Omental fat pad (tissue), 4 donors: ENCODE results near the gene SCAF4. TPM values are rescaled to one million over a fixed set of nuclear protein-coding genes. Genes with fewer than 3 reads are reported as not detected.
"Not testable (repeated sequence)": the region's sequence is repeated elsewhere in the genome, so short reads cannot be mapped to it uniquely, and the experiment has no call there.

ENCODE experiments used
- ATAC-seq: fragments of 150-250 bp; one replicate; pipeline ENCODE4 v1.9.1; 2016; ENCODE audit warnings: mild to moderate bottlenecking, moderate library complexity; ENCODE audit not compliant: low FRiP score
- DNase-seq: peaks from one replicate; pipeline ENCODE4 v3.0.0-alpha.2; 2019; ENCODE audit warnings: low spot score
- total RNA-seq, 4 donors: library from RNA; depleted of rRNA; stranded (reverse); fragments of >200 nt; gene quantifications; one replicate each; pipeline ENCODE4 v1.1.0, GENCODE V29; 2016
- TF ChIP-seq, protein P1 (sequence below), 3 donors: fragments of 450-650 bp; IDR thresholded peaks; one replicate each; pipeline ENCODE4 v1.5.1; 2016 to 2017; ENCODE audit warnings: antibody characterized with exemption in 3 of 3, mild to moderate bottlenecking in 3 of 3, moderate library complexity in 2 of 3

SCAF4 gene
- total RNA-seq, 4 donors from 2014 or later: 15.8 to 32.8 (median 16.8) TPM

DNA sequence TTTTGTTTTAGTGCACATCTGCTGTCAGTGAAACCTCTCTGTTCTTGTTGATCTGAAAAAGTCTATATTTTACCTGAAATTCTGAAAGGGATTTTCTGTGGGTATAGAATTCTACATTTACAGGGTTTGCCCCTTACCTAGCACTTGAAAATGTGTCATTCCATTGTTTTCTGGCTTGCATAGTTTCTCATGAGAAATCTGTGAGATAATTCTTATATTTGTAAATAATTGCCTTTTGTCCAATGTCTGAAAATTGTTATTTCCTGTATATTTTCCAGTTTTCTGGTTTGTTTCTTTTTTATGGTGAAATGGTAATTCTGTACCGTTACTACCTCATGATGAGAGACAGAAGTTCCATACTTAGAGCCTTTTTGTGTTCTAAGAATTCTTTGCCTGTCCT, 11.8 kb upstream of the SCAF4 start:
- ATAC-seq: no peak
- TF ChIP-seq, protein P1, sequence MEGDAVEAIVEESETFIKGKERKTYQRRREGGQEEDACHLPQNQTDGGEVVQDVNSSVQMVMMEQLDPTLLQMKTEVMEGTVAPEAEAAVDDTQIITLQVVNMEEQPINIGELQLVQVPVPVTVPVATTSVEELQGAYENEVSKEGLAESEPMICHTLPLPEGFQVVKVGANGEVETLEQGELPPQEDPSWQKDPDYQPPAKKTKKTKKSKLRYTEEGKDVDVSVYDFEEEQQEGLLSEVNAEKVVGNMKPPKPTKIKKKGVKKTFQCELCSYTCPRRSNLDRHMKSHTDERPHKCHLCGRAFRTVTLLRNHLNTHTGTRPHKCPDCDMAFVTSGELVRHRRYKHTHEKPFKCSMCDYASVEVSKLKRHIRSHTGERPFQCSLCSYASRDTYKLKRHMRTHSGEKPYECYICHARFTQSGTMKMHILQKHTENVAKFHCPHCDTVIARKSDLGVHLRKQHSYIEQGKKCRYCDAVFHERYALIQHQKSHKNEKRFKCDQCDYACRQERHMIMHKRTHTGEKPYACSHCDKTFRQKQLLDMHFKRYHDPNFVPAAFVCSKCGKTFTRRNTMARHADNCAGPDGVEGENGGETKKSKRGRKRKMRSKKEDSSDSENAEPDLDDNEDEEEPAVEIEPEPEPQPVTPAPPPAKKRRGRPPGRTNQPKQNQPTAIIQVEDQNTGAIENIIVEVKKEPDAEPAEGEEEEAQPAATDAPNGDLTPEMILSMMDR (IDR thresholded peaks at IDR 0.05): no peak
- DNase-seq: no peak

DNA sequence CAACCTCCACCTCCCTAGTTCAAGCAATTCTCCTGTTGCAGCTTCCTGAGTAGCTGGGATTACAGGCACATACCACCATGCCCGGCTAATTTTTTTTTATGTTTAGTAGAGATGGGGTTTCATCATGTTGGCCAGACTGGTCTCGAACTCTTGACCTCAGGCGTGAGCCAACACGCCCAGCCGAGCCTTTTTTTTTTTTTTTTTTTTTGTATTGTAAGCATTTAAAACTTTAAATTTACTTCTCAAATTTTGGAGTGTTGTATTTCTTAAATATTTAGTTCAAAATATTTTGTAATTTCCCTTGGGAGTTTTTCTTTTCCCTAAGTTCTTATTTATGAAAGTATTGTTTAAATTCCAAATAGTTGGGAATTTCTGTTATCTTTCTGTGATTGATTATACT, 9.2 kb upstream of the SCAF4 start:
- no peak for DNase-seq
- TF ChIP-seq, protein P1 (IDR thresholded peaks at IDR 0.05): no peak
- no peak for ATAC-seq

DNA sequence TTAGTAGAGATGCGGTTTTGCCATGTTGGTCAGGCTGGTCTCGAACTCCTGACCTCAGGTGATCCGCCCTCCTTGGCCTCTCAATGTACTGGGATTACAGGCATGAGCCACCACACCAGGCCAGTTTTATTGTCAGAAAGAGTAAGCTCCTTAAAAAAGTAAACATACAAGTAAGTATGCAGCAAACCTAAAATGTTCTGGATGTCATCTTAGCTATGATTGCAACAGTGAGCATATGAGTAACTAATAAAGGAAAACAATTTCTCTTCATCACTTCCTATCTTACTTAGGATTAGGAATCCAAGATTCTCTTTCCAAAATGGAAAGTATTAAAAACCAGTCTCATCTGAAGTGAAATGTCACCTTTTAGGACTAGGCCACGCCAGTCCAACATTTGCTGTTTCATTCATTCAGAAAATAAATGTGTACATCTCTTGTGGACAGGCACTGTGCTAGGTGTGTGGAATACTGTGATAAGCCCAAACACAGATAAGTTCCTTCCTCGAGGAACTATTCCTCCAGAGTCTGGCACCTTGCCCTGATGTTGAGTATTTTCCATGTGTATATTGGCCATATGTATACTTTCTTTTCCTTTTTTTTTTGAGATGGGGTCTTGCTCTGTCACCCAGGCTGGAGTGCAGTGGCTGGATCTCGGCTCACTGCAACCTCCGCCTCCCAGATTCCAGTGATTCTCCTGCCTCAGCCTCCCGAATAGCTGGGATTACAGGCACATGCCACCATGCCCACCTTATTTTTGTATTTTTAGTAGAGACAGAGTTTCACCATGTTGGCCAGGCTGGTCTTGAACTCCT, 5.9 kb upstream of the SCAF4 start:
- not testable (repeated sequence) for ATAC-seq, DNase-seq

DNA sequence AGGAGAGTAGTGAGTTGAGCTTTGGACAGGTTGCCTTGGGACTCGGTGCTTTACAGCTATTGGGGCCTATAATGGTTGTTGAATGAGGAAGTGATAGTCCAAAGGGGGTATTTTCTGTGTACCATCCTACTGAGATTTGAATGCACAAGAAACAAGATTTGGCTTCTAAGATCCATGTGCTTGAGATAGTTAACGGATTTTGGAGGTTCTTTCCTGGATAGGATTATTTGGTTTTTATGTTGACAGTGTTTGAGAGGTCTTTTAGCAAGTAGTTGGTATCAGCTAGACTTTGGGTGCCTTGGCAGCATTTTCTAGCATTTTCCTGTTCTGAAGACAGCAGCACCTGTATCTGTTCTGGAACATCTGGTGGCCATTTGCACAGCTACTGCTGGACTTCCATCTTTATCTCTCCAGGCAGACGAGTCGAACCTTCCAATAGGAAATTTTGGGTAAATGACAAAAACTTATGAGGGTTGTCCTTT, 3.6 kb upstream of the SCAF4 start:
- TF ChIP-seq, protein P1 (IDR thresholded peaks at IDR 0.05): no peak
- no peak for DNase-seq
- no peak for ATAC-seq

DNA sequence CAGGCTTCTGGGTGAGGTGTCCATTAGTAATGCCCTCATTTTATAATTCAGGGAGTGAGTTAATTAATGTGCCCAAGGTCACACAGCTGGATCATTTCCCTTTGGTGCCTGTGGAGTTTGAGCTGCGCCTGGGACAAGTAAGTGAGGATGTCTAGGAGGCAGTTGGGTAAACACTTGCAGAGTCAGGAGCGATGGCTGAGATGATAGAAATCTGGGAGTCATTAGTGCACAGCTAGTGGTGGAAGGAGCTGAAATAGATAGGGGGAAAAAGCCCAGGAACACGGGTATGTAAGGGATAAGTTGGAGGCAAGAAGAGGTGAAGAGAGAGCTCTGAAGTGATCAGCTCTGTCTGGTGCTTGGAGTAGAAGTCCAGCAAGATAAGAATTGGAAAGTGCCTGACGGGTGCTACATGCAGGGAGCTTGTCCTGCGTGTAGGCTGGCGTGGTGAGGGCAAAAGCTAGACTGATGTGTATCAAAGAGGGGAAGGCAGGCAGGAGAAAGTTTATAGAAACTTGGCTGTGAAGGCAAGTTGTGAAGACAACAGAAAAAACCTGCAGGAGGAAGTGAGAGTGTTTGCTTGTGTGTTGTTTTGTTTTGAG, 1.7 kb upstream of the SCAF4 start:
- ATAC-seq (no peak), DNase-seq (no peak)
- TF ChIP-seq, protein P1 (IDR thresholded peaks at IDR 0.05): no peak

DNA sequence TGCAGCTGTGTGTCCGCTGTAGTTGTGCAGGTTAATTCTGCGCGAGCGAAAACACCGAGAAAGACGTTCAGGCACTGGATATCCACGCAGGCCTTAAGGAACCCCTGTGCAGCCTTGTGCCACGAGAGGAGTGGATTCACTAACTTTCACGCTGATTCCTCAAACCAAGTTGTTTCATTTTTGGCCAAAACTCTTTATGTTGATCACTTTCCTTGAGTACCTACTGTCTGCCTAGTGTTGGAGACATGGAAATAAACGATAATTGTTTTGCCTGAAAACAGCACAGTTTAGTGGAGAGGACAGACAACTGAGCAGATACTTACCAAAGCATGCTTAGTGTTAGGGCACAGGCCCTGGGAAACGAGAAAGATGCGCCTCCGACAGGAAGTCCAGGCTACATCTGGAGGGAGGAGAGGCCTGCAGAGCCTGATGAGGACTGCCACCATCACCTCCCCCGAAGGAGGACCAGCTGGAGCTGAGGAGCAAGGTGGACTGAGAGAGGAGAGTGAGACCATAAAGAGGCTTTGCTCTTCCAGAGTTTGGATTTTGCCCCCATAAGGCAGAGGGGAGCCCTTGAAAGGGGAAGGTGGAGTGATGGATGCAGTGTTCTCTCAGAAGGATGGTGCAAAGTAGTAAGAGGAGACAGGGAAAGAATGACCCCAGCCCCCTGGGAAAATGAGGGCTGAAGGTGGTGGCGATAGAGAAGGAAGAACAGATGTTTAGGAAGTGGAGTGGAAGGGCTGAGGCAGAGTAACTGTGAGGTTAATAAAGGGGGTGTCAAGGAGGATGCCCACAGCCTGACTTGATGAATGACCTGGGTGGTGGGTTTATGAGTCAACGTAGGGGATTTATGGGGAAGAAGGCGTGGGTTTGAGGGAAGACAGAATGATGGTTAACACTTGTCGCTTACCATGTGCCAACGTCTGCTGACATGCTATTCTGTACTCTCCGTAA, 956 bp upstream of the SCAF4 start:
- DNase-seq: no peak
- no peak for ATAC-seq

More for the DNA sequence above, 956 bp upstream of the SCAF4 start:
- TF ChIP-seq, protein P1 (IDR thresholded peaks at IDR 0.05): no peak
